Ureter (tissue), 1 donor: Measurements from ENCODE around the gene ARVCF. TPM values are rescaled to one million over a fixed set of nuclear protein-coding genes. Genes with fewer than 3 reads are reported as not detected.

Source experiments
- DNase-seq: peaks from one replicate; pipeline ENCODE4 v3.0.0-alpha.2; 2020; ENCODE audit warnings: low spot score
- total RNA-seq: library from RNA; stranded (reverse); gene quantifications from one replicate; pipeline ENCODE4 v1.2.4, GENCODE V29; 2023
- donor health status: DM: yes; HTN: yes; CAD: no.

The ARVCF gene
- total RNA-seq, 1 donor from 2014 or later = 11.5 TPM

DNA sequence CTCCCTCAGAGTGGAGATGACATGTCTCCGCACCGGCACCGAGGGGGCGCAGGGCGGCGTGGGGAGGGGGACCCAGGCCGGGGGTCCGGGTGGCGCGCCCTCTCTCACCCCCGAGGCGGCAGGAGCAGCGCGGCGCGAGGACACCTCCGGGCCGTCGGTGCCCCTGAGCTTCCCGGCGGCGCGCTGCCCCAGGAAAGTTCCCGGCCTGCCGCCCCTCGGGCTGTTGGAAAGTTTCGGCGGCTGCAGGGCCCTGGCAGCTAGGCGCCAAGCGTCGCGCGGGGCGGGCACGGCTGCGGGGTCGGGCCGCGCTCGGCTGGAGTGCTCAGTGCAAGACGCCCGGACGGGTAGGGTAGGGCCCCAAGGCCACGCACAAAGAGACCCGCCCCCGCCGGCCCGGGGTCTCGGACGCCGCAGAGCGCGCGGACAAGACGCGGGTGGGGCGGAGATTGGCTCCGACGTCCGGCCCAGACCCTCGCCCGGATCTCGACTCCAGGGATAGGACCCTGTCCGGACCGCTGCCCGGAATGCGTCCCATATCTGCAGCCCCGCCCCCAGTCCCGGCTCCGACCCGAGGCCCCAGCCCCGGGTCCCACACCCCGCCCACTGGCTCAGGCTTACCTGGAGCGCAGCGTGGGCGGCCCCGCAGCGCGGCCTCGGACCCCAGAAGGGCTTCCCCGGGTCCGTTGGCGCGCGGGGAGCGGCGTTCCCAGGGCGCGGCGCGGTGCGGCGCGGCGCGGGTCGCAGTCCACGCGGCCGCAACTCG, 471 bp downstream of the ARVCF start:
- no peak for DNase-seq

DNA sequence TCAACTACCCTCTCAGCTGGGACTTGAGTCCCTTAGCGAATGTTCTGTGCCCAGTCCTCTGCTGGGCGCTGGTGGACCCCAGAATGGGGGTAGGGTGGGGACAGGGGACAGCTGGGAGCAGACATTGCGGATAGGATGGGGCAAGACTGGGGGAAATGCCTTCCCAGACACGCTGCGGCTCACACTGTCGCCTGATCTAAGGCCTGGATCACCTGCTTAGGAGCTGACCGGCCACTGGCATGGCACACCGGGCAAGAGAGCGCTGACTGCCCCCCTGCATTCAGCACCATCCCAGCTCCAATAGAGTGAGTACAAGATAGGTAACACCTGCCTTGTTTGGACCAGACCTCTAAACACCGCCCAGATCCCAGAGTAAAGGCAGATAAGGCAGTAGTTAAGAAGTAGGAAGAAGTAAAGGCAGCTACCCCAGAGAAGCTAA, 1.4 kb downstream of the ARVCF start:
- no peak for DNase-seq

DNA sequence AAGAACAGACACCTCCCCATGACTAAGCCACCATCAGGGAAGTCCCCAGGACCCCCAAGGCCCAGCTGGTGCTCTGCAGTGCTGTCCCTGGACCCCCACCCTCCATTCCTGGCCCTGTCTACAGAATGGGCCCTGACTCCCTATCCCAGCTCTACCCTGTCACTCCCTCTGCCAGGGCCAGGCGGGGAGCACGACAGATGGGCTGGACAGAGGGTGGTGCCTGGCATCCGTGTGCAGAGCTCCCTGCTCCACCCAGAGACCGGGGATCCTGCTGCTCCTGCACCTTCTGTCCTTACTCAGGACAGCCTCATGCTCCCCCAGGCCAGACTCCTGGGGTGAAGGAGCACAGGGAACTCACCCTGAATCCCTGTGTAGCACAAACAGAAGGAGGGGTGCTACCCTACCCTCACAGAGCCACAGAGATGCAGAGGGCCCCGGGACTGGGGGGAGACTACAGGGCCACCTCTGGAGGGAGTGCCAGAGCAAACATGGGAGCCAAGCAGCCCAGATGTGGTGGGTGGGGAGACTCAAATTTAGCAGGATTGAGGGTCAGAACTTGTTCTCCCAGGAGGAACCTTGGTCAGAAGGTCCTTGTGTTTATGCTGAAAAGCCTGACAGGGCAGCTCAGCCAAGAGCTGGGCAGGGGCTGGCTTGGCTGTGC, 2.0 kb downstream of the ARVCF start:
- DNase-seq = no peak

DNA sequence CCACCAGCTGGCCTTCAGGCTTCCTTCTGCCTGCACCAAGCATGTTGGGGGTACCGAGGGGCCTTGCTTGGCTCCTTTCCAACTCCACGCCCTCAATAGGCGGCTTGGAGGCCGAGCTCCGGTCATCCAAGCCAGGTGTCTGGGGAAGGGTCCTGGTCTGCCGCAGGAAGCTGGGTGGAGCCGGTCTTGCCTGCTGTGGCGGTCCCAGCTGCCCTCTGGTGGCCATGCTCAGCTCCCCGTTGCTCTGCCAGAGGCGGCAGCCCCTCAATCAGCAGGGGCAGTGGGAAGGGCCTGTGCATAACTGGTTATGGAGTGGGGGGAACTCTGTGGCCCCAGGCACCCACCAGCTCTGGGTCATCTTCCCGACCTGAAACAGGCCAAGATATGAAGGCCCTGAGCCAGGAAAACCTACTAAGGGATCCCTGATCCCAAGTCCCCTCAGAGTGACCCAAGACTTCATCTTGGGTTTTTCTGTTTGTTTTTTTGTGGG, 3.2 kb downstream of the ARVCF start:
- no peak for DNase-seq

DNA sequence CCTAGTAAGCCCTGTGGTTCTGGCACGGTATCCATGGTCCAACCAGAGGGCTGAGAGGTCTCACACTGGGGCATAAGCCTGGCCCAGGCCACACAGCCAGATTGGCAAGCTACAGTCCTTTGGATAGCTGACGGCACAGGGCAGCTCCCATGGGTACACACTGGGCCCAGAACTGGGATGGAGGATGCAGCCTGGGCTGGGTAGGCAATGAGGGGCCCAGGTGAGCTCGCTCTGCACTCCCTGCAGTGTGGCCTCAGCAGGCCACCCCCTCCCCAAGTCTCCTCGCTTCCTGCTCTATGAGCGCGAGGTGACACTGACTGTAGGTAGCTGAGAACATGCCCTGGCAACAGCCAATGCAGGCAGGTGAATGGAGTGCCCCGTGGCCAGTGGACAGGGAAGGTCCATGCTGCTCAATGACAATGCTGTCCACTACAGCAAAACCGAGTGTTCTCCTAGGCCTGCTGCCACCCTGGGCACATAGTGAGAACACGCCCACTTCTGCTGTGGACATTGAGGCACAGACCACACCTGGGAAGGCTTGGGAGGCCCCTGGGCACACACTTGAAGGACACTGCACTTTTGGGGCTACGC, 3.8 kb downstream of the ARVCF start:
- no peak for DNase-seq

DNA sequence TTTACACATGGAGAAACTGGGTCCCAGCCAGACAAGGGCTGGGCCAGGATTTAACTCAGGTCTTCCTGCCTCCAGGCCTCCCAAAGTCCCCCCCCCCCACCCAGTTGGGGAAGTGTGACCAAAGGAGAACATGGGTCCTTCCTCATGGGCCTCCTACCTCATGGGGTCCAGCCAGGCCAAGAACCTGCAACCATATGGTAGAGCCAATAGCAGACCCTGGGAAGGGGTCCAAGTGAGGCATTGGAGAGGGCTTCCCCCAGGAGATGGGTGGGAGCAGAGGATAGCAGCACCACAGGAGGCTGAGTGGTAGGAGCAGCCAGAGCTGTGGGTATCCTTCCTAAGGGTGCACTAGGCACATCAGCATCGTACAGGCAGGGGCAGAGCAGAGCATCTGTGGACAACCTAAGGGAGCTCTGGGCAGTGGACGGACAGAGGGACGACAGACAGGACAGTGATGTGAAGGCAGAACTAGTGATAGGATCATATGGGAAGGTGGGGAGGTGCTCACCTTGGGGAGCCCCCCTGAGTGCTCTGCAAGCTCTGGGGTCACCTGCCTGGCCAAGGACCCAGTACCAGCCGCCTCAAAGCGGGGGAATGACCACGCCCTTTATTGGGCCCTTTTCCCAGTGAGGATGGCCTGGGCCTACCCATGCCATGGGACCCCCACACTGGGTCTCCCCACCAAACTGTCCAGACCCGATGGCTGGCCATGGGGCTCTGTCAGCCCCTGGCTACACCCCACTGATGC, 4.5 kb downstream of the ARVCF start:
- DNase-seq = no peak

DNA sequence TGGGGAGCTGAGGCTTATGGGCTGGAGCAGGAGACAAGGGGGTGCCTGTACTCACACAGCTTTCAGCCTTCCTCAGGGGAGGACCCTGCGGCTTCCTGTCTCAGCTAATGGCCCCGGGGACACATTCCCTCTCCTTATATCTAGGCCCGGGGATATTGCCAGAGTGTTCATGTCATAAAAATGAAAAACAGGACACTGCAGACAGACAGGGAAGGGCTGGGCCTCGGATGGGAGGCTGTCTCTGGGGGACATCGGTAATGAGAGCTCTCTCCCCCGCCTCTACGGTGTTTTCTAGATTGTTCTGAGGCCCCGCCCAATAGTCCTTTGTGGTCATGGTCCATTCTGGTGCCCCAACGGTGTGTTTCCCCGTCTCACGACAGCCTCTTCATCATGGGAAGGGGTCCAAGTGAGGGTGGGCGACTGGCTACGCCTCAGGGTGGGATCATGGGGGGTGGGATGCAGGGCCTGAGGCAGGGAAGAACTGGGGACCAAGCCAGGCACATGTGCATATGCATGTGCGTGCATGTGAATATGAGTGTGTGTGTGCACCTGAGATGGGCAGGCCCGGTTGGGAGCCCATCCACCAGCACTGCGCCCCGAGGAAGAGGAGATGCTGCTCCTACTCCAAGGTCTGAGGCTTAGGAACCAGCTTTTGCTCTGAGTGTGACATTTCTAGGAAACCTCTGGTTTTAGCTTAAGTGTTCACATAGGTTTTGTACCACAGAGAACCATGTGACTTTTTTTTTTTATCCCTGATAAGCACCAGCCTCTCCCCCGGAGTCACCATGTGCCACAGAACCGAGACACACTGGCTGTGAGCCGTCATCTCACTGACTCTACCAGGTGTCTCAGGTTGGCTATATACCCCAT, 5.3 kb downstream of the ARVCF start:
- no peak for DNase-seq

DNA sequence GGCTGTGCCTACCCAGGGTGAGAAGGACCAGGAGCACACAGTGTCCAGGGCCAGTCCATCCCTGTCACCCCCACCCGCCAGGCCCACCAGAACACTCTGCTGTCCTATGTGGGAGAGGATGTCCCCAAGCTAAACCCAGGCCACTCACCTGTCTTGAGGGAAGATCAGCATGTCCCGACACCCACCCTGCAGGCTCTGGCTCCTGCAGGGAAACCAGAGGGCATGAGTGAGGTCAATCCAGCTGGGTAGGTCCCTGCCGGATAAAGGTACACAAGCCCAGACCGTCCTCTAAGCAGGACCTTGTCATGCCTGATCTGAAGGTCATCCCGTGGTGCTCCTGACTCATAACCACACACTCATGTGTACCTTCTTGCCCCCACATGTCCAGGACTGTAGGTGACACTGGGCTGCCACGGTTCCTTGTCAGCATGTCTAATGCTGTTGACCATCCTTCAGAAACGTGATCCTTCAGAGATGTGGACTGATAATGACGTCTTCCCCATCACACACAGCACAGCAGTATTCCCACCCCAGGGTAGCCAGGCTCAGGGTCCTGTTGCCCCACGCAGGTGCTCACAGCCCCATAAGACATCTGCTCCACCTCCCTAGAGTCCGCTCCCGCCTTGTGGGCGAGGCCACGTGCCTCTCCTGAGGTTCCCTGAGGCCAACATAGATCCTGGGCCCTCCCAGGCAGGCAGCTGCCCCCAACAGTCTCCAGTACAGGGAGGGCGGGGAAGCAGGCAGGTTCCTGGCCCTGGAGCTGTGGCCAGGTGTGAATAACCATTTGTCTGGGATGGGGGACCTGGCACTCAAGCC, 6.1 kb downstream of the ARVCF start:
- DNase-seq = no peak

DNA sequence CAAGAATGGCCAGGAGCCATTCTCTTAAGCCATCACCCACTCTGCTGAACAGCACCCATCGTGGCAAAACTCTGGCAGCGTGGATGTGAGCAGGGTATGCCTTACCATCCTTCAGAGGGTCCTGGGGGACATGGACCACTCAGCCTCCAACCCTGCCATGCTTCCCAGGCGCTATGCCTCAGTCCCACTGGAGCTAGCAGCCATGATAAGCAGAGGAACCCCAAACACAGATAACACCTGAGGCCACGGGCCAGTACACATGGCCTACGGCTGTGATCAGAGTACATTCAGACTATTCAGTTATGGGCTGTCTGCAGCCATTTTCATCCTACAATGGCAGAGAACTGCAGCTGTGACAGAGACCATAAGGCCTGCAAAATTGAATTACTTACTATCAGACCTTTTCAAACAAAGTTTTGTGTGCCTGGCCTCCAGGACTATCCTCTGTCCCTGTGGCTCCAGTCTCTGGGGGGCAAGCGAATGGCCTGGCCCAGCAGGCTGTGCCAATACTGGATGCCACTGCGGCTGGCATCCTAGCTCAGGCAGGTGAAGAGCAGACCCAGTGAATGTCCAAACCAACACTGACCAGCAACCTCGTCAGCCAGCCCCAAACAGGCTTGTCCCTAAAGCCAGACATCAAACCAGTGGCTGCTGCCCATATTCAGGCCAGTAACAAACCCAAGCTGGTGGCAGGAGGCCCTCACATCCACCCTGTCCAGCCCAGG, 6.9 kb downstream of the ARVCF start:
- DNase-seq = no peak

DNA sequence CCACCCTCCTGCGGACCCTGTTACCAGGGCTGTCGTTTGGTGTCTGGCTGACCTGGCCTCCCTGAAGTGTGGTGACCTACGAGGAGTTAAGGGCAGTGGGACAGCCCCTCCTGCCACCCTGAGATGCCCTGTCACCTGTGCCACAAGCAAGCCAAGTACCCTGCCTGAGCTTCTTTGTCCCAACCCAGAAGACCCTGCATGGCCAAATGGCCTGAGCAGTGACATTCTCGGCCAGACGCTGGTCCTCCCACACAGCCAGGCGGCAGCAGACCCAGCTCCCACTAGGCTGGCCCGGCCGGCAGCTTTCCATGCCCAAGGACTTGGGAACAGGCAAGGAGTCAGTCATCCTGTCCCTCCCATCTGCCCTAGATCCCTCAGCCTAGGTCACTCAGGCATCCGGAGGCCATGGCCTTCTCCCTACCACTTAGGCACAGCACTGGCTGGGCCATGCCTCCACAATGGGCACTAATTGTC, 7.6 kb downstream of the ARVCF start:
- no peak for DNase-seq

DNA sequence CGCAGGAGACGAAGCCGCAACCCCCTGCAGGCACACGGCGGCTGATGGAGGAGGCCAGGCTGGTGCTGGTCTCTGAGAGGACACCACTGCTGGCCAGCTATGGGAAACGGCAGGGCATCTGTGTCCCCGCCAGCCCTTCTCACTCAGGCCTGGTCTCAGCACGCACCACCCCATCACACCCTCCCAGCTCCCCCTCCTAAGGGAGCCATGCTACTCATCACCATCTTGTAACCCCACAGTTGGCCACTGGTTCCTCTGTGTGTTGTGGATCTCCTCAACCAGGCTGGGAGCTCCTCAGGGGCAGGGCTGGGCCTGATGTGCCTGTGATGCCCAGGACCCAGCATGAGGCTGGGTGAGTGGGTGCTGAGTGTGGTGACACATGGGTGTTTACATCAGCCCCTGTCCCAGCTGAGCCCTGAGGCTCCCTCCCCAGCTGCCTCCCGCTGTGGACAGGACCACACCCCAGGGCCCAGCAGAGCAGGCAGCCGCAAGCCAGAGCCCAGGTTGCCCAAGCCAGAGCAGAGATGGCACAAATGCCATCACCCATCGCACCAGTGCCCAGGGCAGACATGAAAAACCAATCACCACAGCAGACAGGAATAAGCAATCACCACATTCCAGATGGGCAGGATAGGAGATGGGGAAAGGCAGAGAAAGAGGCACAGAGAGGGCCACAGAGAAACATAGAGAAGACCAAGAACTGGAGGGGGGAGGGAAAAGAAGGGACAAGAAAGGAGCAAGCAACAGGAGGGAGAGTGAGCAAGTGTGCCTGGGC, 8.2 kb downstream of the ARVCF start:
- no peak for DNase-seq

DNA sequence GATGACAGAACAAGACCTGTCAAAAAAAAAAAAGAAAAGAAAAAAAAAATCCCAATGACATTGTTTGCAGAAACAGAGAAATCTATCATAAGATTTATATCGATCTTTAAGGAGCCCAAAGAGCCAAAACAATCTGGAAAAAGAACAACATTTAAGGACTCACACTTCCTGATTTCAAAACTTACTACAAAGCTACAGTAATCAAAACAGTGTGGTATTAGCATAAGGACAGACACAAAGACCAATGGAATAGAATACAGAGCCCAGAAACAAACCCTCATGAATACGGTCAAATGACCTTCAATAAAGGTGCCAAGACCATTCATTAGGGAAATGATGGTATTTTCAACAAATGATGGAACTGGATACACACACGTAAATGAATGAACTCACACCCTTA, 12.2 kb downstream of the ARVCF start:
- no peak for DNase-seq

DNA sequence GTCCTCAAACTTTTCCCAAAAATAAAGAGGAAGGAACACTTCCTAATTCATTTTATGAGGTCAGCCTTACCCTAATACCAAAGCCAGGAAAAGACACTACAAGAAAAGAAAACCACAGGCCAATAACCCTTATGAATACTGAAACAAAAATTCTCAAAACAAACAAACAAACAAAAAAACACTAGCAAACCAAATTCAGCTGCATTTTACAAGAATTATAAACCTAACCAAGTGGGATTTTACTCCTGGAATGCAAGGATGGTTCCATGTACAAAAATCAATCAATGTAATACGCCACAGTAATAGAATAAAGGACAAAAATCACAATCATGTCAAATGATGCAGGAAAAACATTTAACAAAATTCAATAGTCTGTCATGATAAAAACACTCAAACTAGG, 13.3 kb downstream of the ARVCF start:
- no peak for DNase-seq

DNA sequence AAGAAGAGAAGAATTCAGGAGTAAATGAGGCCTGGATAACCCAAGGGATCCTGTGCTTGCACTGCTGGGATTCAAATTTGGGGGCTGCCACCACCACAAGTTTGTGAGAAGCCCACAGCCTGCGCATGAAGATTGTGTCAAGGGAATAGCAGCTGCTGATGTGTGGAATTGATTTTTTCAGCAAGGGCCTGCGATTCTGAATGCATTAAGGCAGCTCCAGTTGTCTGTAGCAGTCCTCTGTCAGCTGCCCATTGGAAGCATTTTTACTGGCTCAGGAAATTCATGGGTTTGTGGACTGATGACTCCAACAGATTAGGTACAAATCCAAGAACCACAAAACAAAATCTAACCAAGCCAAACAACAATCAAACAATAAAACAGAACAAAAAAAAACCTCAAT, 14.0 kb downstream of the ARVCF start:
- no peak for DNase-seq

DNA sequence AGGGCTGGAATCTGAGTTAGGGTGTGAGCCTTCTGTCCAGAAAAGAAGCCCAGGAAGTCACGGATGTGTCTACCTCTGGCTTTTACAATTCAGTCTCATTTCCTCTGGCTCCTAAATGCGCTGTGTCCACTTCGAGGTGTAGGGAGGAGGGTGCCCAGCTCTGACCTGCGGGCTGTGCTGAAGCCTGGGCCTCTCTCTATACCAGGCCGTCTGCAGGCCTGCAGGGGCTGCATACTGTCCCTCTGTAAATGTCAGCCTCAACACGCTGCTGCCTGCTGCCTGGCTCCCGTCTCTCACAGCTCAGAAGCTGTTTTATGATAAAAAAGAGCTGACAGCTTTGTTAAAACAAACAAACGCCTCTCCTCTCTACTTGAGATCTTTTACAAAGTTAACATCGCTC, 14.5 kb downstream of the ARVCF start:
- no peak for DNase-seq

DNA sequence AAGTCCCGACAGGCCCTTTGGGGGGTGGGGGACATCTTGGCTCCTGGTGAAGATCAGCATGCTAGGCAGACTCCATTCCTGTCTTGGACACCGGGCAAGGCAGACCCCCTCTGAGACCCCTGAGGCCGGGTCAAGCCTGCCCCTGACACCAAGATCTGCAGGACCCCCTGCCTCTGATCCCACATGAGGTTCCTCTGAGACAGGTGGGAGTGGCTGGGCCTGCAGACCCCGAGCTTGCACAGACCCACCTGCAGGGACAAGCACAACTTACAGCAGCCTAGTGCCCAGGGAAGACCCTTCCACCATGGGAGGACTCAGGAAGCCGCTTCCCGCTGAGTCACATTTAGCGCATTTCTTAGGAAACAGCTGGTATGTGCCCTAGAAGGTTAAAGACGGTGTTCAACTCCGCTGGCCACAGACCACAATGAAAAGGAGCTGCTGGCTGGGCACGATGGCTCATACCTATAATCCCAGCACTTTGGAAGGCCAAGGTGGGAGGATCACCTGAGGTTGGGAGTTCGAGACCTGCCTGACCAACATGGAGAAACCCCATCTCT, 15.5 kb downstream of the ARVCF start:
- DNase-seq = no peak

DNA sequence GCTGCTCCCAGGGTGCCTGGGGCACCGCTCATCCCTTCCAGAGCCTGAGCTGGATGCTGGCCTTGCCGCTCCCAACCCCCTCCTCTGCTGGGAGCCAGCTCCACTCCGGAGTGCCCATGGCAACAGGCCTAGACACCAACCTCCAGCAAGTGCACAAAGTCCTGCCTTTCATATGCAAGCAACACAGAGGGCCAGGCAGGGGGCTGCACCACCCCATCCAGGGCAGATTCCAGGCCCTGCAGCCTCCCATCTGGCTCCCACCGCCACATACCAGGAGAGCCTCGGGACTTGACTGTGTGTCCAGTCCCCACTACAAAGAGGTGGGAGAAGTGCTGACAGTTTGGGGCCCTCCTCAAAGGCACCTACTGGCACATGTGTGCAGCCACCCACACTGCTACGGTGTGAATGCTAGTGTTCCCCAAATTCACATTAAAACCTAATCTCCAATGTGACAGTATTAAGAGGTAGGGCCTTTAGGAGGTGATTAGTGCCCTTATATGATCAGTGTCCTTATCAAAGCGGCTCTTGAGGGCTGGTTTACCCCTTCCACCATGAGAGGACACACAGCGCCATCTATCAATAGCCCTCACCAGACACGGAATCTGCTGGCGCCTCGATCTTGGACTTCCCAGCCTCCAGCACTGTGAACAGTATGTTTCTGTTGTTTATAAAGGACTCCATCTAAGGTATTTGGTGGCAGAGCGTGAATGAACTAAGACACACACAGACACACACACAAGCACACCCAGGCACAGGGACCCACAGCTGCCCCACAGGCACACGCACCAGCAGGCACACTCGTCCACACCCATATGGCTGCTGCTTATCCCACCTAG, 16.2 kb downstream of the ARVCF start:
- no peak for DNase-seq
